HFF-Myc (cell line): ENCODE measurements around the gene PARD3B.

Experiments used
- DNase-seq: peaks from one replicate; pipeline ENCODE4 v3.0.0-alpha.2; 2011; ENCODE audit warnings: low read depth; ENCODE audit errors: extremely low read depth
- H3K4me3 ChIP-seq: replicated peaks from 2 replicates; pipeline ENCODE4 v1.5.1; 2011; ENCODE audit warnings: low read depth, mild to moderate bottlenecking, control low read depth, low read length
- CTCF ChIP-seq: IDR thresholded peaks from 2 replicates; pipeline ENCODE4 v1.5.1; 2012; ENCODE audit warnings: mild to moderate bottlenecking, low read depth, low read length, control low read depth; ENCODE audit errors: missing control alignments

PARD3B gene

DNA sequence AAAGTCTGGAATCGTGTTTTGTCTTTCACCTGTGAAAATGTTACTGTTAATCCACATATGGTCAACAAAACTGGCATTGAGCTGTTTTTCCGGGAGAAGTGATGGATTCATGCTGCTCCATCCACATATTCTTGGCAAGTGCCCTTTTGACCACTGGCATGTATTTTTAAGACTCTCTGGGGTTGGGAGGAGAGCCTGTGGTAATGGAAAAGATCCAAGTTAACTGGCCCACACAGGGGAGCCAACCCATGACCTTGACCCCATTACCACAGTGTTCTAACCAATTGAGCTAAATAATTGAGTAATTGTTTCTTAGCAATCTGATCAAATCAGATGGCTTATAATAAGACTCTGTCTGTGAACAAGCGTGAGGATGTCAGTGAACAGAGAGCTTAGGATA, 840.8 kb downstream of the PARD3B start:
- no peak for TF ChIP-seq CTCF
- DNase-seq: no peak

GRCh38 chr2:205387350-205388055, 842.2 kb downstream of the PARD3B start:
- DNase-seq: no peak
- no peak overlapping the region for H3K4me3 ChIP-seq
- no peak for TF ChIP-seq CTCF

More for the DNA sequence above, 840.8 kb downstream of the PARD3B start:
- H3K4me3 ChIP-seq: no peak overlapping the region

DNA sequence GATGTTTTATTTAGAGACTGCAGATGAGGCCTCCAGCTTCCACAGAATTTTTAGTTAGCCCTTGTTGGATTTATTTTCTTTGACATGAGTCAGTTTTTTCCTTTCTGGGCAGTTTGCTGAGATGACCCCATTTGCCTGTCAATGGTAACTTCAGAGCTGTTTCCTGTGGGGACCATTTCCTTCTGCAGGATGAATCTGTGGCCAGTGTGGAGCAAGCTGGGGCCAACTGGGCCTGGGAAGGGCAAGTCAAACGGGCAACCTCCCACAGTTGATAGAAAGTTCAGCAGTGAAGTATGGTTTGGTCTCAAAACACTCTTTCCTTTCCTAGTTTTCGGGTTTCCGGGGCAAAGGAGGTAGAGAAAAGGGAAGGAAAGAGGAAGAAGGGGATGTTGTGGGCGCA, 845.6 kb downstream of the PARD3B start:
- no peak for TF ChIP-seq CTCF
- H3K4me3 ChIP-seq: no peak overlapping the region
- no peak for DNase-seq

DNA sequence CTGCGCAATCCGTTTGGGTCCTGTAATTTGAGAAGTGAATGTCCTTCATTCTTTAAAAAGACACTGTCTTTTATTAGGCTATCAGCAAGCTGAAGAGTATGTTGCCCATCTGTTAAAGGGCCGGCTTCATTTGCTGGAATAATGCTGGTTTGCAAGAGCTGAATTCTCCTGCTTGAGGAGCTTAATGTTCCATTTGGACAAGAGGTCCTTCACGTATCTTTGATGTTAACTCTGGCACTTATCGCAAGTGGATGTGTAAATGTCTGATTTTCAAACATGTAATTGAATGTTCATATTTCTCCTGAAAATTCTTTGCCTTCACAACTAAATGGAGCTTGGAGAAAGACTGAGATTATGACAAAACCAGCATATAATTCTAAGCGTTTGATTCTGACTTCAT, 856.2 kb downstream of the PARD3B start:
- H3K4me3 ChIP-seq: no peak overlapping the region
- no peak for TF ChIP-seq CTCF
- no peak for DNase-seq

DNA sequence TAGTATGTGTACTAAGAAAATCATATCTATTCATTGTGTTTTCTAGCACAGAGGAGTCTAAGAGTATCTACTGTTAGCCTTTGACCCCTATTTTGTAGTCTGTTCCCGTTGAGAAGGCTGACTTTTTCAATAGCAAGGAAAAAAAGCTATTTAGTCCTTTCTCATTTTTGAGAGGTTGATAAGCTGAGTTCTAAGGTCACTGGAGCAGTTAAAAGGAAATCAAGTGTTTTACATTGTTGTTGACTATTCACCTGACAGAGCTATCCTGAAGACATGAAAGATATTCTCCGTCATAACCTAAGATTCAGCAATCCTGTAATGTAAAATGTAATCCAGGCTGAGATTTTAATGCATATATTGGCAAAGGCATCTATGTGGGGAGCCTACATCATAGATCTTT, 856.7 kb downstream of the PARD3B start:
- DNase-seq: no peak

DNA sequence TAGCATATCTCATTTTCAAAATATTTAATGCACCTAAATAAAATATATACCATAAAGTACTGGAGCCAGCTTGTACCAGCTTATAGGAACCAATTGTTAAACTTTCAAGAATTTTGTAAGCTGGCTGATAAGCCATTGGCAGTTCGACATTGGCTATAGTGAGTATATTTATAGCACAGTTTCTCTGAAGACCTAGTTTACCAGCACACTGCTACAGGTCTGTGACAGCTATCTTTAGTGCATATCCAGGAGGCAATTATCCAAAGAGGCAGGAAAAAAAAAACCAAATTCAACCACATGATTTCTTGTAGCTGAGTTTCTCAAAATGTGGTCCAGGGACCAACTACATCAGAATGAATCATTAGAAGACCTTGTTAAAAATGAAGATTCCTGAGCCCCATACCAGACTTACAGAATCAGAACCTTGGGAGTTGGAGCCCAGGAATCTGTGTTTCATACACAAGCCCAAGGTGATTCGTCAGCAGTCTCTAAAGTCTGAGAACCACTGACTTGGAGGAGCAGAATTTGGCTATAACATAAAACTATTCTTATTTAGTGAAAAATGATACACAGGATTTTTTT, 858.1 kb downstream of the PARD3B start:
- DNase-seq: no peak
- no peak overlapping the region for H3K4me3 ChIP-seq
- no peak for TF ChIP-seq CTCF

More for the DNA sequence above, 856.7 kb downstream of the PARD3B start:
- no peak overlapping the region for H3K4me3 ChIP-seq
- TF ChIP-seq CTCF: no peak
